RPMI7951 (cell line): Measurements from ENCODE around the gene SIAH3. TPM values are rescaled to one million over a fixed set of nuclear protein-coding genes. Genes with fewer than 3 reads are reported as not detected.

Experiments used
- DNase-seq: peaks from one replicate; pipeline ENCODE4 v3.0.0-alpha.2; 2012; ENCODE audit warnings: low read depth
- total RNA-seq: library from RNA; depleted of rRNA; stranded (reverse); fragments of >200 nt; shearing (Covaris generic); gene quantifications from 2 replicates; pipeline ENCODE4 v1.2.3, GENCODE V29; 2014; rRNA removed

Gene SIAH3
- total RNA-seq, 1 experiment from 2014 or later: not detected

DNA sequence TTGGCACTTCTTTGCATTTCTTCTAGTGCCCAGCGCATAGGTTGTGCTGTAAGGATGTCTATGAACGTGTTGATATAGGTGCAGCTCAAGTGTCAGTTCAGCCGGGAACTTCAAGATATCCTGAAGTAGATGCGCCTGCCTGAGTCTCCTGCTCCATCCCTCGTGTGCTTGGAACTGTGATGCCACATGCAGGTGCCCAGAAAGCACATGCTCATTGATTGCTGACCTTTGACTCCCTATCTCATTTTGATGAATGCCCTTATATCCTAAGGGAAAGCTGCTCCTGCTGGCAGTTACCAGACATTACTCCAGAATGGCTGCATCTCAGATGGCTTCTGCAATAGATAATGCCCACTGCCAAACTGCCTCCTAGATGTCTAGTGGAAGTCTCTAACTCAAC, 108.6 kb downstream of the SIAH3 start:
- no peak for DNase-seq

DNA sequence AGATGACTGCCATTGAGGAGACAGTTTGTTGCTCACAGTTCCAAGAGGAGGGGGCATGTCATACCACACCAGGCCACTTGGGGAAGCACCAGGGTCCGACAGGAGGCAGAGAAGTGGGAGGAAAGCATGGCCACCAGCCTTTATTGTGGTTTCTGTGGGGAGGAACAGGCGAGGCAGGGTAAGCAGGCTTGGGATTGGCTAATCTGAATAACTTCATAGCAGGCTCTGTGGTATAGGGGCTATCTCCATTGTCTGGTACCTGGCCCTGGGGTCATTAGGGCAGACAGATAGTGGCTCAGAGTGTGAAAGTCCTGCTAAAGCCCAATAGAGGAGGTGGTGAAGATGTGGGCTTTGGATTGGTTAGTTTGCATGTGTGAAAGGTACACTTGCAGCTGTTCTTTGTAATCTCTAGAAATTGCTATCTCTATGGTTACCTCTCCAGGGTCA, 114.0 kb downstream of the SIAH3 start:
- no peak for DNase-seq

DNA sequence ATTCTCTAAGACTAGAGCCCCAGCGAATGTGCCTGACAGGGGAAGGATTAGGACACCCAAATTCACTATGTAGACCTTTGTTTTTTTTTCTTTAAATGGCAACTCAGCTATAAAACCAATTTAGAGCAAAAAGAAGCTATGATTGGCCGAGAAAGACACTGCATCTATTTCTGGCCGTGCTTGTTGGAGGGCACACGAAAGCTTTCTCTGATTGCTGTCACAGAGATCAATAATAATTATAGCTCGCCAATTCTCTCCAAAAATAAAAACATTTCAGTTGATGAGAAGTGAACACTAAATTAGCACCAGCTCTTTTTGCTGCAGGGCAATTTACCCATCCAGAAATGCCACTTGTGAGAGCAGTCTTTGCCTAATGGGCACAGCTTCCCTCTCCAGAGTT, 118.2 kb downstream of the SIAH3 start:
- no peak for DNase-seq

DNA sequence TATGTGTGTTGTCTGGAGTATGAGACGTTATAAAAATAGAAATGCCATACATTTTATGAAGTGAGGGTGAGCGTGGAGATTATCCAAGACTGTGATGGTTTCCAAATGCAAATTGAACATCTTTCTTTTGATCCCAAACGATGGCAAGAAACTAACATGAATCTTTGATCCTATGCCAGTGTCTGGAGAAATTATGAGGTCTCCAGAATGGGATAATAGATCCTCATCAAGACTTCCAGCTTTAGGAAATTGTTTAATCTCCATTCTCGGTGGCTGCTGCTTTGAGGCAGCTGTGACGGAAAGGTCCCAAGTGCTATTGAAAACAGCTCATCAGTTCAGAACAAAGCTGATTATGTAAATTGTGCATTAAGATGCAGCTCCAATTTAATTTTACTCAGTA, 118.6 kb downstream of the SIAH3 start:
- DNase-seq: no peak

DNA sequence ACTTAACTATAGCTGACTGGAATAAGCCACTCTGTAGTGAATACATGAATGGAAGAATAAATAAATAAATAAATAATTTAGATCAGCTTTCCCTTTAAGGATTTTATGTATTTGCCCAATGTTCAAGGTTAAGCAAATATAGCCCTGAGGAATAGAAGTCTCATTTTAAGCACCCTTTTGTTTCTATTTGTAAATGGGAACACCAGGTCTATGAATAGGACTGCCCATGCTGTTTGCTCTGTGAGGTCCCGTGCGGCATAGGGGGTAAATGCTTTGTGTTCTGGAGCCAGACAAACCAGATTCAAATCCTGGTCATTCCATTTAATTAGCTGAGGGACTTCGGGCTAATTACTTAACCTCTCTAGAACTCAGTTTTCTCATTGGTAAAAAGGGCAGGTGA, 120.1 kb downstream of the SIAH3 start:
- DNase-seq: no peak

DNA sequence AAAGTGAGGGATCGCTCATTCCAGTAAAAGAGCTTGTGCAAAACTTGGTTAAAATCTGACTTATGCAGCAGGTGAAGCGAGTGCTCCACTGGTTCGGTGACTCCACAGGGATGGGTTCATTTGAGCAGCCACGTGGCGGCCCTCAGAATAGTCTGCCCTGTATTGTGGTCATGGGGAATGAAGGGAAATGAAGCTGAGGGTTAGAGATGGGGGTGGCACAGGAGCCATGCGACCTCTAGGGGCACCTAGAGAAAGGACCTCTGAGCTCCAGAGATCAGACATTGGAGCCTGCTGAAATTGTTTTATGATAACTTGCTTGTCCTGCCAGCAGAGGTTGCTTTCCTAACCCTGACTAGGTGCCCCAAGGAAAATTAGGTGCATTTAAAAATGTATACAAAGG, 122.8 kb downstream of the SIAH3 start:
- peak; percentile 51 for DNase-seq

Other genes with a start within 250 kb of the SIAH3 start
- not detected in 2 replicates for gene ERICH6B, start 236.0 kb downstream of the SIAH3 start, total RNA-seq
- gene CBY2, start 149.4 kb downstream of the SIAH3 start, total RNA-seq: not detected in 2 replicates
- gene ZC3H13, start 201.0 kb upstream of the SIAH3 start, total RNA-seq: 11.1 and 13.4 TPM in 2 replicates